GM12878 (cell line): ENCODE data around the gene COL8A2. TPM values are rescaled to one million over a fixed set of nuclear protein-coding genes. Genes with fewer than 3 reads are reported as not detected.
A peak's percentile ranks its signal among the peaks of the same experiment; 100 is the strongest.

Experiments used
- CHD2 ChIP-seq: IDR thresholded peaks from 2 replicates; pipeline ENCODE4 v1.6.1; 2011; ENCODE audit warnings: low read depth, low read length, improper control_type of control experiment, borderline replicate concordance
- EED ChIP-seq: sonication (generic); IDR thresholded peaks from 2 replicates; pipeline ENCODE4 v1.6.1; 2016; ENCODE audit warnings: antibody characterized with exemption, low read depth
- EGR1 ChIP-seq, 2 experiments: IDR thresholded peaks; 1 replicate in 1 of 2; 2 replicates in 1 of 2; pipeline ENCODE4 v1.6.1; 2011 to 2012; ENCODE audit warnings: low read depth in 2 of 2, low read length in 2 of 2, borderline replicate concordance in 1 of 2, mild to moderate bottlenecking in 1 of 2, moderate library complexity in 1 of 2
- FOS ChIP-seq: IDR thresholded peaks from 3 replicates; pipeline ENCODE4 v1.6.1; 2011; ENCODE audit warnings: borderline replicate concordance; ENCODE audit not compliant: insufficient read length; ENCODE audit errors: extremely low read depth
- FOXK2 ChIP-seq: fragments of 450-650 bp; IDR thresholded peaks from 2 replicates; pipeline ENCODE4 v1.6.1; 2017; ENCODE audit warnings: mild to moderate bottlenecking, moderate library complexity
- IKZF1 ChIP-seq: fragments of 450-650 bp; conservative IDR thresholded peaks from 2 replicates; pipeline ENCODE4 v1.6.1; 2017; ENCODE audit warnings: antibody characterized with exemption, mild to moderate bottlenecking
- IKZF2 ChIP-seq, 2 experiments: fragments of 450-650 bp; IDR thresholded peaks; 2 replicates each; pipeline ENCODE4 v1.6.1; 2017; ENCODE audit warnings: mild to moderate bottlenecking in 2 of 2, moderate library complexity in 2 of 2
- IRF4 ChIP-seq: IDR thresholded peaks from 2 replicates; pipeline ENCODE4 v1.6.1; 2011; ENCODE audit warnings: low read depth, low read length
- JUNB ChIP-seq: IDR thresholded peaks from 2 replicates; pipeline ENCODE4 v1.6.1; 2016; ENCODE audit warnings: antibody characterized with exemption, mild to moderate bottlenecking
- MTA2 ChIP-seq: fragments of 450-650 bp; IDR thresholded peaks from 2 replicates; pipeline ENCODE4 v1.6.1; 2016; ENCODE audit warnings: low read depth, mild to moderate bottlenecking, moderate library complexity
- NBN ChIP-seq: fragments of 450-650 bp; IDR thresholded peaks from 2 replicates; pipeline ENCODE4 v1.6.1; 2016
- POLR2A ChIP-seq: IDR thresholded peaks from 2 replicates; pipeline ENCODE4 v1.6.1; 2011; ENCODE audit warnings: low read depth, mild to moderate bottlenecking, low read length
- POU2F2 ChIP-seq: IDR thresholded peaks from 3 replicates; pipeline ENCODE4 v1.6.1; 2011; ENCODE audit warnings: low read depth, mild to moderate bottlenecking, low read length, borderline replicate concordance
- RAD21 ChIP-seq: IDR thresholded peaks from 2 replicates; pipeline ENCODE4 v1.6.1; 2011; ENCODE audit warnings: mild to moderate bottlenecking, low read depth, low read length, moderate library complexity; ENCODE audit not compliant: insufficient read depth
- SUPT20H ChIP-seq: IDR thresholded peaks from 2 replicates; pipeline ENCODE4 v1.6.1; 2011; ENCODE audit warnings: low read depth, mild to moderate bottlenecking, low read length, moderate library complexity, borderline replicate concordance; ENCODE audit not compliant: control insufficient read depth
- TCF7 ChIP-seq: IDR thresholded peaks from 2 replicates; pipeline ENCODE4 v1.6.1; 2014; ENCODE audit warnings: antibody characterized with exemption, borderline replicate concordance
- WRNIP1 ChIP-seq: IDR thresholded peaks from 2 replicates; pipeline ENCODE4 v1.6.1; 2011; ENCODE audit warnings: low read depth, low read length, improper control_type of control experiment, borderline replicate concordance
- YY1 ChIP-seq: IDR thresholded peaks from 2 replicates; pipeline ENCODE4 v1.6.1; 2011; ENCODE audit warnings: low read depth, mild to moderate bottlenecking, low read length
- ZNF384 ChIP-seq: IDR thresholded peaks from 2 replicates; pipeline ENCODE4 v1.6.1; 2012; ENCODE audit warnings: low read depth, mild to moderate bottlenecking, low read length, improper control_type of control experiment, borderline replicate concordance
- polyA plus RNA-seq, 11 experiments: library from polyadenylated mRNA; depleted of rRNA in 4 of 11; unstranded in 6 of 11; stranded (reverse) in 5 of 11; fragments of >200 nt; fragmentation: Nextera tagmentation in 4 of 11; fragmentation: Illumina TruSeq in 1 of 11; extraction: Ambion mirVana in 4 of 11; extraction: Trizol in 1 of 11; gene quantifications; 1 replicate in 1 of 11; 2 replicates in 10 of 11; pipeline versions ENCODE4 v1.2.1 to v1.2.3, GENCODE V29; 2011 to 2016; ENCODE audit warnings: inconsistent platforms in 2 of 11, missing spikeins in 2 of 11, low read depth in 1 of 11
- total RNA-seq, 4 experiments: library from RNA; depleted of rRNA in 3 of 4; stranded (reverse); fragments of >200 nt in 3 of 4; fragmentation: Illumina TruSeq in 1 of 4; extraction: Trizol in 1 of 4; gene quantifications; 2 replicates each; pipeline versions ENCODE4 v1.2.1 to v1.2.3, GENCODE V29; 2013 to 2021
- TF ChIP-seq, protein P1 (sequence below): fragments of 150-350 bp; IDR thresholded peaks from 2 replicates; pipeline ENCODE4 v1.6.1; 2016; ENCODE audit warnings: low read depth, low read length
- TF ChIP-seq, protein P2 (sequence below): fragments of 450-650 bp; conservative IDR thresholded peaks from 2 replicates; pipeline ENCODE4 v1.6.1; 2017; ENCODE audit warnings: mild to moderate bottlenecking, moderate library complexity
- TF ChIP-seq, protein P3 (sequence below): fragments of 450-650 bp; IDR thresholded peaks from 2 replicates; pipeline ENCODE4 v1.6.1; 2017; ENCODE audit warnings: mild to moderate bottlenecking, low read depth, inconsistent platforms; ENCODE audit not compliant: poor library complexity, severe bottlenecking

Gene COL8A2
- total and polyA plus RNA-seq, 10 of the 15 experiments (the other 5 are each of a cell fraction or from before 2014, with no cell fraction given) = 0.01 TPM; not detected in 9

DNA sequence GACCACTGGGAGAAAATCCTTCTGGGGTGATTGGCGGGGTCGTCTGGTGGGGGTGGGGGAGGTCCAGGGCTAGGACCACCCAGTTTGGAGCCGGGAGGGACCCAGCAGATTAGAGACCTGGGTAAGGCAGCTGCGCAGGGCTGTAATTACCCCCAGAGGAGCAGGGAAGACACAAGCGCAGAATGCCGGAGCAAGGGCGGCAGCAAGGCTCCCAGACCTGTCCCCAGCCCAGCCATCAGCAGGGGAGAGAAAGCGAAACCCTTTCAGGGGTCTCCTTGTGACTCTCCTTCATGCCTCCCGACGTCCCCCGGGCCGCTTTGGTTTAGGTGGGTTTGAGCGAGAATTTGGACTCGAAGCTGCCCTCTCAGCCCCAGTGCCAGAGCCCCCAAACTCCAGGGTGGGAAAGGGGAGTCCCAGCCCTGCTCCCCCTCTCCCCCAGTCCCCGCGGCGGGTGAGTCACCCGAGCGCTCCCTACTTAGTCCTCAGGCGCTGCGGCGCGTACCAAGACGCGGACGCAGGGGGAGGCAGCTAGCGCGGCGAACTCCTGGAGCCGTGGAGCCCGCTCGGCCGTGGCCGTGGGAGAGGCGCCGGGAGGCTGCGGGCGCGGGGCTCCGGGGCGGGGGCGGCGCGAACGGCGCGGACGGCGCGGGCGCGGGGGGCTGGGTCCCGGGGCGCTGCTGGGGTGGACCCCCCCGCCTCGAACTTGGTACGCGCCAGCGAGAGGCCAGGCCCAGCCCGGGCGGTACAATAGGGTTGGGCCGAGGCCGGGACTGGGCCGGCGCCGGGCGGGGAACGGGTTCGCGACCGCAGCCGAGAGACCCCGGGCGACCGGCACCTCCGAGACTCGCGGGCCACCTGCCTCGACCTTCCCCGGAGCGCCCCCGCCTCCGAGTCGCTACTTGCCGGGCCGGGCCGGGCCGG is 30.6 kb upstream of the COL8A2 start, which contains the start of gene MAP7D1 (continued):
- TF ChIP-seq MTA2 (peak; percentile 57; the same call in 1 of the 2 replicates), IKZF1 (peak; percentile 56), WRNIP1 (no peak), RAD21 (no peak), TCF7 (no peak), IKZF2 (IDR thresholded peaks at IDR 0.05) (peak; percentile 51 to 61; a peak in 2 of 4 replicates), ZNF384 (no peak), POLR2A (peak; percentile 93), SUPT20H (no peak), JUNB (peak; percentile 51), CHD2 (no peak), POU2F2 (peak; percentile 44; the same call in 2 of the 3 replicates), NBN (peak; percentile 71), FOS (no peak), FOXK2 (peak; percentile 89), IRF4 (no peak), EED (0 out of 2 replicates have a peak, but pooled peaks have one; percentile 33), EGR1 (IDR thresholded peaks at IDR 0.05; ENCODE audit: borderline replicate concordance in 1 of 2, low read depth in 2 of 2, low read length in 2 of 2) (0 out of 3 replicates have a peak, but pooled peaks of 1 of the 2 experiments have one; percentile 14), YY1 (peak; percentile 27)
- TF ChIP-seq, protein P1, sequence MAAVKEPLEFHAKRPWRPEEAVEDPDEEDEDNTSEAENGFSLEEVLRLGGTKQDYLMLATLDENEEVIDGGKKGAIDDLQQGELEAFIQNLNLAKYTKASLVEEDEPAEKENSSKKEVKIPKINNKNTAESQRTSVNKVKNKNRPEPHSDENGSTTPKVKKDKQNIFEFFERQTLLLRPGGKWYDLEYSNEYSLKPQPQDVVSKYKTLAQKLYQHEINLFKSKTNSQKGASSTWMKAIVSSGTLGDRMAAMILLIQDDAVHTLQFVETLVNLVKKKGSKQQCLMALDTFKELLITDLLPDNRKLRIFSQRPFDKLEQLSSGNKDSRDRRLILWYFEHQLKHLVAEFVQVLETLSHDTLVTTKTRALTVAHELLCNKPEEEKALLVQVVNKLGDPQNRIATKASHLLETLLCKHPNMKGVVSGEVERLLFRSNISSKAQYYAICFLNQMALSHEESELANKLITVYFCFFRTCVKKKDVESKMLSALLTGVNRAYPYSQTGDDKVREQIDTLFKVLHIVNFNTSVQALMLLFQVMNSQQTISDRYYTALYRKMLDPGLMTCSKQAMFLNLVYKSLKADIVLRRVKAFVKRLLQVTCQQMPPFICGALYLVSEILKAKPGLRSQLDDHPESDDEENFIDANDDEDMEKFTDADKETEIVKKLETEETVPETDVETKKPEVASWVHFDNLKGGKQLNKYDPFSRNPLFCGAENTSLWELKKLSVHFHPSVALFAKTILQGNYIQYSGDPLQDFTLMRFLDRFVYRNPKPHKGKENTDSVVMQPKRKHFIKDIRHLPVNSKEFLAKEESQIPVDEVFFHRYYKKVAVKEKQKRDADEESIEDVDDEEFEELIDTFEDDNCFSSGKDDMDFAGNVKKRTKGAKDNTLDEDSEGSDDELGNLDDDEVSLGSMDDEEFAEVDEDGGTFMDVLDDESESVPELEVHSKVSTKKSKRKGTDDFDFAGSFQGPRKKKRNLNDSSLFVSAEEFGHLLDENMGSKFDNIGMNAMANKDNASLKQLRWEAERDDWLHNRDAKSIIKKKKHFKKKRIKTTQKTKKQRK = no peak
- TF ChIP-seq, protein P2, sequence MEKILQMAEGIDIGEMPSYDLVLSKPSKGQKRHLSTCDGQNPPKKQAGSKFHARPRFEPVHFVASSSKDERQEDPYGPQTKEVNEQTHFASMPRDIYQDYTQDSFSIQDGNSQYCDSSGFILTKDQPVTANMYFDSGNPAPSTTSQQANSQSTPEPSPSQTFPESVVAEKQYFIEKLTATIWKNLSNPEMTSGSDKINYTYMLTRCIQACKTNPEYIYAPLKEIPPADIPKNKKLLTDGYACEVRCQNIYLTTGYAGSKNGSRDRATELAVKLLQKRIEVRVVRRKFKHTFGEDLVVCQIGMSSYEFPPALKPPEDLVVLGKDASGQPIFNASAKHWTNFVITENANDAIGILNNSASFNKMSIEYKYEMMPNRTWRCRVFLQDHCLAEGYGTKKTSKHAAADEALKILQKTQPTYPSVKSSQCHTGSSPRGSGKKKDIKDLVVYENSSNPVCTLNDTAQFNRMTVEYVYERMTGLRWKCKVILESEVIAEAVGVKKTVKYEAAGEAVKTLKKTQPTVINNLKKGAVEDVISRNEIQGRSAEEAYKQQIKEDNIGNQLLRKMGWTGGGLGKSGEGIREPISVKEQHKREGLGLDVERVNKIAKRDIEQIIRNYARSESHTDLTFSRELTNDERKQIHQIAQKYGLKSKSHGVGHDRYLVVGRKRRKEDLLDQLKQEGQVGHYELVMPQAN = peak; percentile 28
- TF ChIP-seq, protein P3, sequence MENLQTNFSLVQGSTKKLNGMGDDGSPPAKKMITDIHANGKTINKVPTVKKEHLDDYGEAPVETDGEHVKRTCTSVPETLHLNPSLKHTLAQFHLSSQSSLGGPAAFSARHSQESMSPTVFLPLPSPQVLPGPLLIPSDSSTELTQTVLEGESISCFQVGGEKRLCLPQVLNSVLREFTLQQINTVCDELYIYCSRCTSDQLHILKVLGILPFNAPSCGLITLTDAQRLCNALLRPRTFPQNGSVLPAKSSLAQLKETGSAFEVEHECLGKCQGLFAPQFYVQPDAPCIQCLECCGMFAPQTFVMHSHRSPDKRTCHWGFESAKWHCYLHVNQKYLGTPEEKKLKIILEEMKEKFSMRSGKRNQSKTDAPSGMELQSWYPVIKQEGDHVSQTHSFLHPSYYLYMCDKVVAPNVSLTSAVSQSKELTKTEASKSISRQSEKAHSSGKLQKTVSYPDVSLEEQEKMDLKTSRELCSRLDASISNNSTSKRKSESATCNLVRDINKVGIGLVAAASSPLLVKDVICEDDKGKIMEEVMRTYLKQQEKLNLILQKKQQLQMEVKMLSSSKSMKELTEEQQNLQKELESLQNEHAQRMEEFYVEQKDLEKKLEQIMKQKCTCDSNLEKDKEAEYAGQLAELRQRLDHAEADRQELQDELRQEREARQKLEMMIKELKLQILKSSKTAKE = peak; percentile 60
- TF ChIP-seq, all 136 proteins: peak for 34
